Measurements from ENCODE around the gene EEF1E1.

The EEF1E1 gene

GRCh38 chr6:8102122-8102958 lies at the start of gene EEF1E1:
TSS of gene EEF1E1 (minus strand) at chr6:8102548. CDS start at chr6:8102521, 27 bp downstream.
- peak; percentile 91 for DNase-seq (ENCODE audit: low spot score)

DNA sequence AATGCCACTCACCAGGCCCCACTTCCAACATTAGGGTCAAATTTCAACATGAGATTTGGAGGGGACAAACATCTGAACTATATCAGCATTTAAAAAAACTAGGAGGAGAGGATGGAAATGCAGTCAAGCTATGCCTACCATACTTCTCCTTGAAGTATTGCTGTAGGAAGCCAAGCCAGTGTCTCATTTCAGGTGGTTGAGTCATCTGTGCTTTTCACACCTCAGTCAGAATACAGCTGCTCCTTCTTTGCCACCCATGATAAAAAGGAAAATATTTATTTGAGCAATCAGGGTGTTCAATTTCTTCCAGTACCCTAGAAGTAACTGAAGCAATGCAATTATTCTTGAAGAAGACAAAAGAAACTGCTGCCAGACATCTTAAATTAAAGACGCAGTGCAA lies 47.0 kb upstream of the EEF1E1 start:
- no peak for DNase-seq (ENCODE audit: low spot score)

DNA sequence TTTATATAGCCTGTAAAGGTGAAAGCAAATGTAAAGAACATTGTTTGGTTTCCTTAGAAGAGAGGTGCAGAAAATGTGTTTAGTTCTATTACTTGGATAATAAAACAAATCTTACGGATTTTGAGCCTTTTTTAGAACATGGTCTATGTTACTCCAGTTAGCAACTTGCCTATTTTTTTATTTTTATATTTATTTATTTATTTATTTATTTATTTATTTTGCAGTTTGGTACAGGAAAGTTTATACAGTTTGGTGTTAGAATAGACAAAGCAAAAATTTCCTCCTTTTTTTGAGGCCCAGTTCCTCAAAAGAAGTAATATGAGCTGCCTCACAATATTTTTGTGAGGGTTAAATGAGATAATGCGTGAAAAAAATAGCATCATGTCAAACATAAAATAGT lies 41.6 kb upstream of the EEF1E1 start:
- no peak for DNase-seq (ENCODE audit: low spot score)

DNA sequence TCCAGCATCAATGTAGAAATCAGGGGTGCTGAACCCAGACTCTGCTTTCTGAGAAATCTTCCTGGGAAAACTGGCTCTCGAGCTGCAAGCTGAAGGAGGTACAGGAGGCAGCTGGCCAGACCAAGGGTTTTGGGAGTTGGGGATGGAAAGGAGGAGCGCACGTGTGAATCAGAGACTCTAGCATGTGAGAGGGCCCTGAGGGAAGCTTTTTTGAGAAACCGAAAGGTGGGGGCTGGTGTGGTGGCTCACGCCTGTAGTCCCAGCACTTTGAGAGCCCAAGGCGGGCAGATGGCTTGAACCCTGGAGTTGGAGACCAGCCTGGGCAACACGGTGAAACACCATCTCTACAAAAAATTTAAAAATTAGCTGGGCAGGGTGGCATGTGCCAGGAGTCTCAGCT lies 37.1 kb upstream of the EEF1E1 start:
- no peak for DNase-seq (ENCODE audit: low spot score)

DNA sequence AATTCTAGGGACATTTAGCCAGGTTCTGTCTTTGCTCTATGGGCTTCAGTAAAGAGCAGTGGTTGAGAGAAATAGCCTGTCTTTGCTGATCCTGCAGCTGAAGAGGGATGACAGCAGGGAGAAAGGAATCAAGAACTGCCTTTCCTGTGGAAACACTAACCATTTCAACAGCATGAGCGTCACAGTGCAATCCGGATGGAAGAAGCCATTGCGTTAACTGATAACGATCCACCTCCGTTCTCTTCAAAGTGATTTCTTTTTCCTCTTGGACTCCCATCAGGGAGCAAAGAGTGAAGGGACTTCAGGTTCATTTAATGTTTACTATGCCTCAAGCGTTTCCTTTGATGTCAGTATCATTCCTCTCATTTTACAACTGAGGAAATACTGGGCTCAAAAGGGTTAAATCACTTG lies 35.2 kb upstream of the EEF1E1 start:
- no peak for DNase-seq (ENCODE audit: low spot score)

- no peak for DNase-seq (ENCODE audit: low spot score)
Measured at GRCh38 chr6:8135276-8135675, 32.9 kb upstream of the EEF1E1 start.

DNA sequence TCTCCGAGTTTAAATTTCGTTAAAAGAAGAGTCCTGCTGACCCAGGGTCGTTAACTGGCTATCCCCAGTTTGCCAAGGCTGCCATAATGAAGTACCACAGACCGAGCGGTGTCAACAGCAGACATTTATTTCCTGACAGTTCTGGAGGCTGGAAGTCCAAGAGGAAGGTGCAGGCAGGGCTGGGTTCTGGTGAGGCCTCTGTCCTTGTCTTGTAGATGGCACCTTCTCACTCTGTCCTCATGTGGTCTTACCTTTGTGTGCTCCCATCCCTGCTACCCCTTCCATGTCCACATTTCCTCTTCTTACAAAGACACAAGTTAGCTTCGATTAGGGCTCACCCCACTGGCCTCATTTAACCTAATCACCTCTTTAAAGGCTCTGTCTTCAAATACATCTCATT lies 29.8 kb upstream of the EEF1E1 start:
- DNase-seq (ENCODE audit: low spot score) = no peak

GRCh38 chr6:8131265-8131897 lies 29.0 kb upstream of the EEF1E1 start:
- no peak for DNase-seq (ENCODE audit: low spot score)

GRCh38 chr6:8130399-8130798 lies 28.1 kb upstream of the EEF1E1 start:
- DNase-seq (ENCODE audit: low spot score) = no peak

DNA sequence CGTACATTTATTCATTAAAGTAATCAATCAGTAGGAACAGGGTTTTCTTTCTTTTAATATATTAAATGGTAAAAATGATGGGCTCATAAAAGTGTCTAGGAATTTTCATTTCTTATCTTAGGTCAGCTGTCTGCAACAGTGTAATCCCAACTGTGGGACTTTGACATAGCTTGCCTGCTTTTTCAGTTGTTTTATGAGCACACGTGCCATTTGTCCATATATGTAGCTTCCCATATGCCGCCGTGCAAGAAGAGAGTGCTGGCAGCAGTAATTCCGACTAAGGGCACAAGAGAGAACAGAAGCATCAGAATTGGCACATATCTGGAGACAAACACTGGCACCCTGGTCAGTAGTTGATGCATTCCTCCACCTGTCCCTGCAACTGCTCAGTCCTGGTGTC lies 20.9 kb upstream of the EEF1E1 start:
- no peak for DNase-seq (ENCODE audit: low spot score)

DNA sequence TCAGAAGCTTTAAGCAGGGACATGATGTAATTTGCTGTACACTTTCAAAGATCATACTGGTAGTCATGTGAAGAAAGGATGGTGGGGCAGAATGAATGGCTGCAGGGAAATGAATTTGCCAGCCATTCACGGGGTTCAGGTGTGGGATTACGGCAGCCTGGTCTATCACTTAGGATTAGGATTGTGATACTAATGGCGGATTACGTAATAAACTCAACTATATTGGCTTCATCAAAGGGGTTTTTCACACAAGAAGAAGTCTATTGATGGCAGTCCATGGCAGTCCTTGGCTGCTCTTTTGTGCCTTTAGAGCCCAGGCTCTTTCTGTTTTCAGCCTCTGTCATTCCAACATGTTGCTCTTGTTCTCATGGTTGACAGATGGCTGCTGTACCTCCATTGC lies 12.6 kb upstream of the EEF1E1 start:
- no peak for DNase-seq (ENCODE audit: low spot score)

DNA sequence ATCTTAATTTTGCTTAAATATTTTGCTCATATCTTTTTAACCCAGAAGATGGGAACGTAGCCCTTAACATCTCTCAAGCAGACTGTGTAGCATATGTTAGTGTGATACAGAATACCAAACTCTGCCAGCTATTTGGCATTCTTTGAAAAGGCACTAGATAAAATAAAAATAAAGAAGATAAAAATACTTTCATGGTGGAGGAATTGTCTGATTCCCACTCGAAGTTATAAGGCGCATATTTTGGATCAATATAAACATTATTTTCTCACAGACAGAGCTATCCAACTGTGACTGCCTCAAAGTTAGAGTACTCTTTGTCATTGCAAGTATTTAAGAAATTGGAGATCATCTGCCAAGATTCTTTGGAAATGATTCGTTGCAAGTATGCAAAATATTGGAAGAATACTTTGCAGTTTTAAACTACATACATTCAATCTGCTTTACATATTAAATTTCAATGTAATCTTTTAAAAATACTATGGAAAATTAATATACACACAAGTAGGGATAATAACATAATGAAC lies 10.8 kb upstream of the EEF1E1 start:
- DNase-seq (ENCODE audit: low spot score) = no peak

DNA sequence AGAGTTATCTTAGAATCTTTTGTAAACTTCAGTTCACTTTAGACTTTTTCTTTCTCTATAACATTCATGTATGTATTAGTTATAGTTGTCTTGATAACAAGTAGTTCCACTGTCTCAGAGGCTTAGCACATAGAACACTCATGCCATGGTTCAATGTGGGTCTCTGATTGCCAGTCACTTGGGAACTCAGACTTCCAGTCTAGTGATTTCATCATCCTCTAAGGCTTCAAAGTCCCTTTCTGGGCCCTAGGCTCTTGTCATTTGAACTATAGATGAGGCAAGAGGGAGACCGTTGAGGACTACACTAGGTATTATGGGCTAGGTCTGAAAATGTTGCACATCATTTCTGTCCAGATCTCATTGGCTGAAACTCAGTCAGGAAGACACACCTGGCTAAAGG lies 8.4 kb upstream of the EEF1E1 start:
- no peak for DNase-seq (ENCODE audit: low spot score)

- DNase-seq (ENCODE audit: low spot score) = no peak
Measured at GRCh38 chr6:8110117-8110721, 7.9 kb upstream of the EEF1E1 start.

GRCh38 chr6:8108759-8109539 lies 6.6 kb upstream of the EEF1E1 start:
- no peak for DNase-seq (ENCODE audit: low spot score)

- DNase-seq (ENCODE audit: low spot score) = no peak
Measured at GRCh38 chr6:8108031-8108660, 5.8 kb upstream of the EEF1E1 start.

GRCh38 chr6:8105791-8106190 lies 3.4 kb upstream of the EEF1E1 start:
- no peak for DNase-seq (ENCODE audit: low spot score)

DNA sequence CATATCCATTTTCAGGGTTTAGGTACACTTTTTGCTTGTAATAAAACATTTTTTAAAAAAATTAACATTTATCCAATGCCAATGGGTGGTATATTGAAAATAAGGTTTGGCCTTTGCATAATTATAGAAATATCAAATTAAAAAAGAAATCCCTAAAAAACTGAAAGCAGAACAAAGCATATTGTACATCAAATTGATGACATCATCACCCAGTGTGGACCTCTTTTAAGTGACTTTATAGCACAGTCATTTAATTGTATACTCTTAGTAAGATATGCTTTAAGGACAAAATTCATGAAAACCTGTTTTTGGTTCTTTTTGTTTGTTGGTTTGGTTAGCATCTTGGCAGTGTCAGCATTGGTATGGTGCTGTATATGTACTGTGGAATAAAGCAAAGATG lies 1.4 kb upstream of the EEF1E1 start:
- DNase-seq (ENCODE audit: low spot score) = no peak

- no peak for DNase-seq (ENCODE audit: low spot score)
Measured at GRCh38 chr6:8100159-8100854, 2.0 kb downstream of the EEF1E1 start.

DNA sequence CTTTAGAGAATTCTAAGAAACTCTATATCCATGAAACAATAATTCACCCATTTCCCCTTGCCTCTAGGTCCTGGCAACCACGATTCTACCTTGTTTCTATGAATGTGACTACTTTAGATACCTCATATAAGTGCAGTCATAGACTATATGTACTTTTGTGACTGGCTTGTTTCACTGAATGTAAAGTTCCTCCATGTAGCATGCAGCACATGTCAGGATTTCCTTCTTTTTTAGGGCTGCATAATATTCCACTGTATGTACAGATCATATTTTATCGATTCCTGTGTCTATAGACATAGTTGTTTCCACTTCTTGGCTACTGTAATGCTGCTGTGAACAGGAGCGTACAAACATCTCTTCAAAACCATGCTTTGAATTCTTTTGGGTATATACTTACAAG lies 11.7 kb downstream of the EEF1E1 start:
- no peak for DNase-seq (ENCODE audit: low spot score)

GRCh38 chr6:8088886-8089285 lies 13.5 kb downstream of the EEF1E1 start:
- DNase-seq (ENCODE audit: low spot score) = no peak

Measured in left forelimb (tissue), 1 donor.